HG03432 (cell line): Measurements from ENCODE around the gene ZC3H12D.
A peak's percentile ranks its signal among the peaks of the same experiment; 100 is the strongest.

Source experiments
- ATAC-seq: cut with Tn5 transposase; IDR thresholded peaks from one replicate; pipeline ENCODE4 v1.9.1; 2021; ENCODE audit warnings: mild to moderate bottlenecking, moderate library complexity; ENCODE audit not compliant: unreplicated experiment

The ZC3H12D gene

DNA sequence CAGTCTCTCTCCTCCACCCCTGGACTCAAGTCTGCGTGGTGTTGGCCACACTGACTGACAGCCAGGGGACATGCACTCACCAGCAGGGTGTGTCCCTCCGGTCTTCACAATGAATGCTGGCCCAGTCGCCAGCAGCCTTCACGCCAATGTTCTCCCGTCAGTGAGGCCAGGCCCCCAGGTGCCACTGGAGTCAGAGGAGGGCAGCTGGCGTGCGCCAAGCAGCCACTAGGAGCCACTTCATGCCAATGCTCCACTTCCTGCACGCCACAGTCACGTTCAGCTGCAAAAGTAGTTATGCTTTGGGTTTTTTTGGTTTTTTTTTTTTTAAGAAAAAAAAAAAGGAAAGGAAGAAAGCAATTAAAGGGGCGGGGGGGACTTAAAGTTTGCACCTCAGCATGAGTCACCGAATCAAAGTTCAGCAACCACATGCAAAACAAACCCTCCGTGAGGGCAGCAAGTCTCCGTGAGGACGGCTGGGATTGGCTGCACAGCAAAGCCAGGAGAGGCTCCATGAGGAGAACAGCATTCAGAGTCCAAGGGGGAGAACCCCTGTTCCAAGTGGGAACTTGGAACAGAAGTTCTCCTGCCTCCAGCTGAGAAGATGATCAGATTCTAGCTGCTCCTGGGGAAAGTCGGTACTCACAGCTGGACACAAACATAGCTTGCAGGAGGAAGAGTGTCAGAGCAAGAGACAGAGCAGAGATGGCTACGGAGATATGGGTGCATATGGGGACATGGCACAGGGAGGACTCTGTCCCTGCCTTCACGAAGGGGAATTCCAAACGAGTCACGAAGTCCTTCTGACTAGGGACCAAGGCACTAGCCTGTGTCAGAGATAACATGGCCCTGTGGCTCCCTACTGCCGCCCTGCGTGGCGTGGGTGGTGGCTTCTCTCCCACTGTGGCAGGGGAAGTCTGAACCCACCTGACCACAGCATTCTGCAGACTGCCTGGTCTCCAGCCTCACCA, at the start of gene ZC3H12D:
Gene ZC3H12D, minus strand, starts transcription at position 282 of the 968 bp plus-strand sequence. CDS start 10,471 bp downstream, outside the sequence.
- peak; percentile 51 for ATAC-seq

GRCh38 chr6:149529650-149530049, 44.8 kb upstream of the ZC3H12D start:
- ATAC-seq = no peak

DNA sequence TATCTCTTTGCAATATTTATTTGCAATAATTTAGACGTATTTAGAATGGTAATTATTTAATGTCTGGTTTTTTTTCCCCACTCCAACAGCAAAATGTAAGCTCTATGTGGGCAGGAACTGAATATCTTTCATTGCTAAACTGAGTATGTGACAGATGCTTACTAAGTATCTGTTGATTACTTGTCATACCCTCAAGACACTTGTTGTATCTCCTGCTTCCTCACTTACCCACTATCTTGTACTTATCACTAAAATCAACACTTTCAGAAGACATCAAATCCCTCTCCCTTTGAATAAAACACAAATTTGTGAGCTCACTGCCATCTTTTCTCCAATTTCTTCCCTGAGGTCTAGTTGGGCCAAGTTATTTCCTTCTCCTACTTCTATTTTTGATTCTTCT, 30.7 kb upstream of the ZC3H12D start:
- ATAC-seq = no peak

DNA sequence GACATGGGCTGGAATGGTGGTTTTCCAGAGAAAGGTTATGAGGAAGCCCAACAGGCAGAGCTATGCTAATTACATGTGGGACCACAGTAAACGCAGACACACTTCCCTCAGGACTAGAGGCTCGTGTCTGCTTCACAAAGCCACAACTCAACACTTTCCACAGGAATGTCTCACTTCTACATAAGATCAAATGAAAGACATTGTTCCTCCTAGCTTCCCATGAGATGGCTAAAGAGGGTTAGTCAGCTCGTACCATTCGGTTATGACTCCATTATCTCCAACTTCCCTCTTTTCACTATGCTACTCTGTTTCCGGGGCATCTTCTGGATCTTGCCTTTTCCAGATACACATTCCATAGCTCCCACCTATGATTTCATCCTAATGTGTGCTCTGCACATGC, 29.1 kb upstream of the ZC3H12D start:
- no peak for ATAC-seq

- ATAC-seq = no peak
Observed at GRCh38 chr6:149510793-149511512, 26.1 kb upstream of the ZC3H12D start.

GRCh38 chr6:149508485-149508884, 23.7 kb upstream of the ZC3H12D start:
- ATAC-seq = no peak

GRCh38 chr6:149503872-149504271, 19.1 kb upstream of the ZC3H12D start:
- ATAC-seq = no peak

GRCh38 chr6:149503276-149503675, 18.5 kb upstream of the ZC3H12D start:
- ATAC-seq = no peak

- ATAC-seq = no peak
Observed at GRCh38 chr6:149501768-149502167, 17.0 kb upstream of the ZC3H12D start.

DNA sequence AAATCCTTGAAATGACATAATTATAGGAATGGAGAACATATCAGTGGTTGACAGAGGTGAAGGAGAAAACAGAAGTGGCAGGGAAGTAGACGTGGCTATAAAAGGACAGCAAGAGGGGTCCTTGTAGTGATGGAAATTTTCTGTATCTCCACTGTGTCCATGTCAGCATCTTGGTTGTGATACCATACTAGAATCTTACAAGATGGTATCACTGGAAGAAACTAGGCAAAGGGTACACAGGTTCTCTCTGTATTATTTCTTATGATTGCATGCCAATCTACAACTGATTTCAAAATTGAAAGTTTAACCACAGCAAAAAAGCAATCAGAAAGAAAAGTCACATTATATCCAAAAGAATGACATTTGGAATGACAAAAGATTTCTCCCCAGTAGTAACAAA, 16.4 kb upstream of the ZC3H12D start:
- ATAC-seq = no peak

- ATAC-seq = no peak
Observed at GRCh38 chr6:149500096-149500495, 15.3 kb upstream of the ZC3H12D start.

DNA sequence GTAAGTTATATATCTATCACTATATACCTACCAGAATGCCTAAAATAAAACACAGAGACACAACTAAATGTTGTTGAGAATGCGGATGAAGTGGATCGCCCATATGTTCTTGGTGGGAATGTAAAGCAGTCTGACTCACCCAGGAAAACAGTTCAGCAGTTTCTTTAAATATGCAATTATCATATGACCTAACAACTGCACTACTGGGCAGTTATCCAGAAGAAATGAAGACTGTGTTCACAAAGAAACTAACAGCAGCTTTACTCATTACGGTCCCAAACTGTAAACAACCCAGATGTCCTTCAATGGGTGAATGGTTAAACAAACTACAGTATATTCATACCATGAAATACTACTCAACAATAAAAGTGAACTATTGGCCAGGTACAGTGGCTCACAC, 14.3 kb upstream of the ZC3H12D start:
- no peak for ATAC-seq

DNA sequence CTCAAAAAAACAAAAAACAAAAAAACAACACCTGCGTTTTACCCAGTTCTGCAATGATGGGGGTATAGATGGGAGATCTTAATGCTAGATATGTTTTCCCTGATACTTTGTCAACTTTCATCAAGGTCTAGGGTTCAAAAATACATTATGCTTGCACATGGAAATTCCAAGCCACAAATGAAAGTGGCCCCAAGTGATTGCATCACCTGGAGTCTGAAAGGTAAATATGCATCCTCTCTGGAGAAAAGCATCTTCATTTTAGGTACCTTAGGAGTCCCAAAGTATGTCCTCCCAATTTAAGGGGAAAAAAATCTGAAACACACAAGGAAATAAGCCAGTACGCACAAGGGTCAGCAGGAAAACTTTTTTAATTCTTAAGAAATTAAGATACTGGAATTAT, 12.6 kb upstream of the ZC3H12D start:
- no peak for ATAC-seq

DNA sequence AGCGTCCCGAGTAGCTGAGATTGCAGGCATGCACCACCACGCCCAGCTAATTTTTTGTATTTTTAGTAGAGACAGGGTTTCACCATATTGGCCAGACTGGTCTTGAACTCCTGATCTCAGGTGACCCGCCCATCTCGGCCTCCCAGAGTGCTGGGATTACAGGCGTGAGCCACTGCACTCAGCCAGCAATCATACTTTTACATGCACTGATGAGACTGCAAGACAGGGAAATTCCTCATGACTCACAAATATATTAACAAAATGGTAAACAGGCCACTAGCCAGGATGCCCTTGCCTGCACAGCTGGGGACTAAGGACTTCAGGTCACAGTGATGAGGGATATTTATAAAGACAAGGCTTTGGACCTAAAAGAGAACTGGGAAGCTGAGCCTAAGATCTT, 11.8 kb upstream of the ZC3H12D start:
- ATAC-seq = peak; percentile 62

DNA sequence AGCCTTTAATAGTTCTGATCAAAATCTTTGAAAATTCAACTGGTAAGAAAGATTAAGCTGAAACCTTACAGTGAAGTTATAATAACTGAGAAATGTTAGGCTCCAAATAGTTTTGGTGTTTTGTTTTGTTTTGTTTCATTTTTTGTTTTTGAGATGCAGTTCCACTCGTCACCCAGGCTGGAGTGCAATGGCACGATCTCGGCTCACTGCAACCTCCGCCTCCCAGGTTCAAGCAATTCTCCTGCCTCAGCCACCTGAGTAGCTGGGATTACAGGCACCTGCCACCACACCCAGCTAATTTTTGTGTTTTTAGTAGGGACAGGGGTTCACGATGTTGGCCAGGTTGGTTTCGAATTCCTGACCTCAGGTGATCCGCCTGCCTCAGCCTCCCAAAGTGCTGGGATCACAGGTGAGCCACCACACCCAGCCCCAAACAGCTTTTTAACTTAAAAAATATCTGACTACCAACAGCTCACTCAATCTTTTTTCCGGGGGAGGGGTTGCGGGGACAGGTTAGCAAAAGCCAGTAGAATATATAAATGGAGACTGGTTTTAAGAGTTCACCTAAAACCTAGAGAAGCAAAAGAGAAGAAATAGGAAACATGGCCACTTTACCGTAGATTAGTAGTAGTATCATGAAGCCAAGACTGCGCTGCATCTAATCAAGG, 10.7 kb upstream of the ZC3H12D start:
- ATAC-seq = peak; percentile 28

DNA sequence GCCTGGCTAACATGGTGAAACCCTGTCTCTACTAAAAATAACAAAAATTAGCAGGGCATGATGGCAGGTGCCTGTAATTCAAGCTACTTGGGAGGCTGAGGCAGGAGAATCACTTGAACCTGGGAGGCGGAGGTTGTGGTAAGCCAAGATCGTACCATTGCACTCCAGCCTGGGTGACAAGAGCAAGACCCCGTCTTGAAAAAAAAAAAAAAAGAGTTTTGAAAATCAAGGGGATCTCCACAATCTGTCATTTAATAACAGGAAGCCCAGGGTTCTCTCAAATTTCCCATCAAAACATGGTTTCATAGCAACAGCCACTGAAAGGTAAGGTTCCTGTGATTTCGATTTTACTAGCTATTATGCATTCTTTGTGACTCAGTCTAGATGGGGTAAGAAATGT, 10.0 kb upstream of the ZC3H12D start:
- ATAC-seq = peak; percentile 86

- no peak for ATAC-seq
Observed at GRCh38 chr6:149493761-149494320, 9.0 kb upstream of the ZC3H12D start.

GRCh38 chr6:149492798-149493343, 8.1 kb upstream of the ZC3H12D start:
- no peak for ATAC-seq

DNA sequence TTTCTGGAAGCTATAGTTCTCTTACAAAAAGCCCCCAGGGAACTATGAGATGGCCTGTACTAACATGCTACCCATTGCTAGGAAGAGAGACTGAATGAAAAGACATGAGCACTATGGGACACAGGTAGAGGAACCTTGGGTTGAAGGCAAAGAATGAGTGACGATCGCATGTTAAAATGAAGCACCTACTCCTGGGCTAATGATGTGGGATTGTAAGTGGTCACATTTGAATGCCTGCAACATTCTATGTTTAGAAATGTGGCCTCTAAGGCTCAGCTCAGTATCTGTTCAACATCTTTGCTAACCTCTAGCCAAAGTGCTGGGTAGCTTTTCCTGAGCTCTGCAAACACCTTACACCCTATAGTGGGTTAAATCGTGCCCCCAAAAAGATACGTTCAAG, 5.2 kb upstream of the ZC3H12D start:
- peak; percentile 29 for ATAC-seq

DNA sequence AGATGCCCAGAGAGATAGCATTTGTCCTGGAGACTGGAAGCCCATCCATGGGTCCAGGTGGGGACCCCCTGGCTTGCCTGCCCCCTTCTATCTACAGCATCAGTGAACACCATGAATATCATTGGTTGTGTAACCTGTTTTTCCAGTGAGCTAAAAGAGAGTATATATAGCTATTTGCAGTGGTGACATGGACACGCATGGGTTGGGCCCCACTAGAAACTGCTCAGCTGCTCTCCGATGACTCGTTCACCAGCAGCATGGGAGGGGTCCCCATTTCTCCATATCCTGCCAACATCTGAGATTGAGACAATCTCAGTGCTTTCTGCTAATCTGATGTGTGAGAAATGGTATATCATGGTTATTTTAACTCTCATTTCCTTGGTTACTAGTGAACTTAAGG, 4.0 kb upstream of the ZC3H12D start:
- no peak for ATAC-seq

DNA sequence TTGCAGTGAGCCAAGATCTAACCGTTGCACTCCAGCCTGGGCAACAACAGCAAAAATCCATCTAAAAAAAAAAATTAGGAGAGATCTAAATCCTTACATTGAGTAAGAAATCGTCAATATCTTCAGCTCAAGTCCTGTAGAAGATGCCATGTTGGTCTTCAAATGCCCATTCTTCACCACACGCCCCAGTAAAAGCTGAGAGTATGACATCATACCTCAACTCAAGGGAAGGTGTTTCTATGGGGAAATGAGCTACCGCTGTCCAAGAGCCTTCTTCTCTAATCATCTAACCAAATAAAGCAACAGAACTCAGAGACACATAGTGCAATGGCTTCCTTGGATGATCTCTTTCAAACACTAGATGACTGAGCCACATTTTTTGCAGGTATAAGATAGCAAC, 2.5 kb upstream of the ZC3H12D start:
- ATAC-seq = no peak
